Large intestine (tissue), 1 donor: ENCODE data around the gene STX12. TPM values are rescaled to one million over a fixed set of nuclear protein-coding genes. Genes with fewer than 3 reads are reported as not detected.

ENCODE experiments used
- polyA plus RNA-seq: library from polyadenylated mRNA; unstranded; fragments of 120-200 nt; gene quantifications from one replicate; pipeline ENCODE4 v1.2.1, GENCODE V29; 2013

The STX12 gene
- polyA plus RNA-seq, 1 donor: 66.2 TPM

Other genes starting within 250 kb of the STX12 start
- 19.5 TPM for gene AHDC1, start 169.1 kb upstream of the STX12 start, polyA plus RNA-seq
- gene FGR, start 138.0 kb upstream of the STX12 start, polyA plus RNA-seq: 4.0 TPM
- 23.1 TPM for gene IFI6, start 101.0 kb upstream of the STX12 start, polyA plus RNA-seq
- 9.7 TPM for gene FAM76A, start 47.3 kb upstream of the STX12 start, polyA plus RNA-seq
- gene PPP1R8, start 57.6 kb downstream of the STX12 start, polyA plus RNA-seq: 37.7 TPM
- gene THEMIS2, start 99.3 kb downstream of the STX12 start, polyA plus RNA-seq: 4.9 TPM
- gene RPA2, start 141.4 kb downstream of the STX12 start, polyA plus RNA-seq: 30.1 TPM
- gene SMPDL3B, start 161.8 kb downstream of the STX12 start, polyA plus RNA-seq: 17.0 TPM
- 7.8 TPM for gene XKR8, start 186.8 kb downstream of the STX12 start, polyA plus RNA-seq